Activated naive CD8-positive, alpha-beta T cell treated with anti-CD3 and anti-CD28 coated beads, Interleukin-2, amount 50 U/mL, for 24 hours (primary cell): ENCODE results near the gene CHMP6.

Experiments used
- ATAC-seq: fragments of 150-1000 bp; cut with Tn5 transposase; one replicate; pipeline ENCODE4 v1.10.0; 2021
- DNase-seq: peaks from one replicate; pipeline ENCODE4 v3.0.0; 2021
- H3K27ac Mint-ChIP-seq: one replicate; pipeline ENCODE4 v1.8.0; 2021; ENCODE audit warnings: mild to moderate bottlenecking, mixed read lengths
- H3K27me3 Mint-ChIP-seq: one replicate; pipeline ENCODE4 v1.8.0; 2021; ENCODE audit warnings: mixed read lengths
- H3K36me3 Mint-ChIP-seq: one replicate; pipeline ENCODE4 v1.8.0; 2021; ENCODE audit warnings: low read depth, mixed read lengths
- H3K4me1 Mint-ChIP-seq: one replicate; pipeline ENCODE4 v1.8.0; 2021; ENCODE audit warnings: mixed read lengths
- H3K4me3 Mint-ChIP-seq: one replicate; pipeline ENCODE4 v1.8.0; 2021; ENCODE audit warnings: mild to moderate bottlenecking, moderate library complexity, mixed read lengths
- H3K9me3 Mint-ChIP-seq: one replicate; pipeline ENCODE4 v1.8.0; 2021; ENCODE audit warnings: mixed read lengths

CHMP6 gene

DNA sequence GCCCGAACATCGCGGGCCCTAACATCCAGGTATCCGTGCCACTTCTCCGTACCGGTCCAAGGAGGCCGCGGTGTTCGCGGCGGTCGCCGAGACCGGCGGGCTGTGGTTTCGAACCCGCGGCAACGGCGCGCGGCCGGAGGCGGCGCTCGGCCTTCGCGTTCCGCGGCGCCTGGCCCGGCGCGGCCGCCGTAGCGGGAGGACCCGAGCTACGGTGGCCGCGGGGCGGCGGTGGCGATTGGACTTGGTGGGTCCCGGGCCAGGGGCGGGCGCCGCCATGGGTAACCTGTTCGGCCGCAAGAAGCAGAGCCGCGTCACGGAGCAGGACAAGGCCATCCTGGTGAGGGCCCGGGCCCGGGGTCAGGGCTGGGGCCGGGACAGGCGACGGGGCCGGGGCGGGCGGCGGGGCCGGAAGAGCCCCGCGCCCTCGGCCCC, at the start of gene CHMP6:
CHMP6 (plus strand) TSS at position 197 of the 432 bp plus-strand sequence; CDS start at position 275, 78 bp downstream.
- Mint-ChIP-seq H3K9me3 (no peaks in the 10 kb centered on the region), H3K4me3 (peak within 1 kb of the TSS; percentile 78), H3K27me3 (peaks cover 2% of the 10 kb centered on the region), H3K4me1 (peaks cover 21% of the 10 kb centered on the region), H3K27ac (peak within 1 kb of the TSS; percentile 81), H3K36me3 (peaks cover 9% of the 10 kb centered on the region)
- DNase-seq, result peak; percentile 81
- peak; percentile 55 for ATAC-seq

- ATAC-seq (no peak), DNase-seq (no peak)
- Mint-ChIP-seq H3K36me3 (peaks cover 27% of the 10 kb centered on the region), H3K9me3 (no peaks in the 10 kb centered on the region), H3K4me3 (no peak overlapping the region), H3K27me3 (no peaks in the 10 kb centered on the region), H3K27ac (no peak overlapping the region), H3K4me1 (peaks cover 18% of the 10 kb centered on the region)
Measured at GRCh38 chr17:80942423-80943345, 49.0 kb upstream of the CHMP6 start.

DNA sequence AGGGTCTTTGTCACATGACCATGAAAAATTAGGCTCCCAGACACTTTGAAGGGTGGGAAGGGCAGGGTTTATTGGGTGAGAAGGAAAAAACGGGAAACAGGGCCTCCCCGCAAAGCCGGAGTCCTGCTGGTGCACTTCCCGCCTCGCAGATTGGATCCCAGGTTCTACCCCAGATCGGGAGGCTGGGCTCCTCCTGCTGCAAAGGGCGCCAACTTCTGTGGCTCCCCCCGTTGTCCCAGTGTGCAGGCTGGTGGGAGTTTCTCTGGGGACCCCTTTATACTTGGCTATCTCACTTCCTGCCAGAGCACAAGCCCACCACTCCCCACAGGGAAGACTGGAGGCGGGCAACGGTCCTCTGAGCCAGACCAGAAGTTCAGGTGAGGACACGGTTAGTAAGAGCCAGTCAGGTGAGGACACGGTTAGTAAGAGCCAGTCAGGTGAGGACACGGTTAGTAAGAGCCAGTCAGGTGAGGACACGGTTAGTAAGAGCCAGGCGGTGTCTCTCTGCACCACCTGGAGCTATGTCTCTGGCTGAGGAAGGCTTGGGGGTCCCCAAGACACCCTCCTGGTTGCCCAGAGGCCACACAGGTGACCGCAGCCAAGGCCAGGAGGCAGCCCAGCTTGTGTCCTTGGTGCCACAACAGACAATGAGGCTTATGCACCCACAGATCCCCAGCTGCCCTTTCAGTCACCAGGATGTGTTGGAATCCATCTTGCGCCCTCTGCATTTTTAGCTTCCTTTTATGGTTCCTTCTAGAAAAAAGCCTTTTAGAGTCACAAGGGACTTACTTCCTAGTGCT, 48.1 kb upstream of the CHMP6 start:
- ATAC-seq (no peak), DNase-seq (no peak)
- Mint-ChIP-seq H3K27me3 (no peaks in the 10 kb centered on the region), H3K4me3 (no peak overlapping the region), H3K36me3 (peaks cover 25% of the 10 kb centered on the region), H3K27ac (no peak overlapping the region), H3K4me1 (peaks cover 12% of the 10 kb centered on the region), H3K9me3 (no peaks in the 10 kb centered on the region)

DNA sequence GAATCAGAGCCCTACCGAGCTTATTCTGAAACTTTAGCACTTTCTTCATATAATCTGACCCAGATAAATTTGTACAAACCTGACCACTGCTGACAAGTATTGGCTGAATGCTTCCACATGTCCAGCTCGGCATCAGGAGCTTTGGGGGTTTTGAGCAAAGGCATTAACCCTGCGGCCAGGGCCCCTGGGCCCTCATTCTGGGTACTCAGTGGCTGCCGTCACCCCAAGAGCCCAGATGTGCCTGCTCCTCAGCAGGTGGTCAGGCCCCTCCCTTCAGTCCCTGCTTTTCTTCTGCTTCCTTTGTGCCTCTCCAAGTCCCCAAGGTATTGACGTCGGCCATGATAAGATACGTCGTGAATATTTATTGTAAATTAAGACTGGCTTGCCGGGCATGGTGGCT, 47.3 kb upstream of the CHMP6 start:
- Mint-ChIP-seq H3K4me1 (peaks cover 4% of the 10 kb centered on the region), H3K4me3 (no peak overlapping the region), H3K9me3 (no peaks in the 10 kb centered on the region), H3K27ac (no peak overlapping the region), H3K36me3 (peaks cover 25% of the 10 kb centered on the region), H3K27me3 (no peaks in the 10 kb centered on the region)
- ATAC-seq (no peak), DNase-seq (no peak)

DNA sequence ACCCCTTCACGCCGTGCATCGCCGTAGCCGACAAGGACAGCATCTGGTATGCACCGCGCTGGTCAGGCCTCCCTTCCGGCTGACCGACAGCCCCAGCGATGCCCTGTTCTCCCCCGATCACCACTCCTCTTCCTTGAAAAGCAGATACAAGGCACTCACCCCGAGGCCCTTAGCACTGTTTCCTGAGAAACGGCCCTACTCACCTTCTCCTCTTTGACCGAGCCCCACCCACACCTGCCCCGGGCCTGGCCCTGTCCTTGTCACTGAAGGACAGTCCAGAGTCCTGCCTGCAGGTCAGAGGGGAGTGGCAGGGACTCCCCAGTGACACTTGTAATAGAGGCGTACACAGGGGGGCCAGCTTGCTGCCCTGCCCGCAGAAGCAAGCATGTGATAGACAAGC, 45.9 kb upstream of the CHMP6 start:
- Mint-ChIP-seq H3K27ac (no peak overlapping the region), H3K27me3 (no peaks in the 10 kb centered on the region), H3K4me1 (no peaks in the 10 kb centered on the region), H3K36me3 (peaks cover 25% of the 10 kb centered on the region), H3K9me3 (no peaks in the 10 kb centered on the region), H3K4me3 (no peak overlapping the region)
- DNase-seq (no peak), ATAC-seq (no peak)

DNA sequence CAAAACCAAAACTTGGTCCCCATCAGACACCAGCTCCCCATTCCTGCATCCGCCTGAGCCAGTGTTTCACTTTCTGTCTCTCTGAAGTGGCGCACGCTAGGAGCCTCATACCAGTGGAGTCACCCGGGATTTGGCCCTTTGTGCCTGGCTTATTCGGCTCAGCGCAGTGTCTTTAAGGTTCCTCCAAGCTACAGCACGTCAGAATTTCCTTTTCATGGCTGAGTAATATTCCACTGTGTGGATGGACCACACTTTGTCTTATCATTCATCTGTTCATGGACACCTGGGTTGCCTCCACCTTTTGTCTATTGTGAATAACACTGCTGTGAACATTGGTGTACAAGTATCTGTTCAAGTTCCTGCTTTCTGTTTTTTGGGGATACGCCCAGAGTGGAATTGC, 45.2 kb upstream of the CHMP6 start:
- Mint-ChIP-seq H3K4me3 (no peak overlapping the region), H3K9me3 (no peaks in the 10 kb centered on the region), H3K4me1 (no peaks in the 10 kb centered on the region), H3K27me3 (no peaks in the 10 kb centered on the region), H3K27ac (no peak overlapping the region), H3K36me3 (peaks cover 25% of the 10 kb centered on the region)
- no peak for ATAC-seq
- DNase-seq, result no peak

DNA sequence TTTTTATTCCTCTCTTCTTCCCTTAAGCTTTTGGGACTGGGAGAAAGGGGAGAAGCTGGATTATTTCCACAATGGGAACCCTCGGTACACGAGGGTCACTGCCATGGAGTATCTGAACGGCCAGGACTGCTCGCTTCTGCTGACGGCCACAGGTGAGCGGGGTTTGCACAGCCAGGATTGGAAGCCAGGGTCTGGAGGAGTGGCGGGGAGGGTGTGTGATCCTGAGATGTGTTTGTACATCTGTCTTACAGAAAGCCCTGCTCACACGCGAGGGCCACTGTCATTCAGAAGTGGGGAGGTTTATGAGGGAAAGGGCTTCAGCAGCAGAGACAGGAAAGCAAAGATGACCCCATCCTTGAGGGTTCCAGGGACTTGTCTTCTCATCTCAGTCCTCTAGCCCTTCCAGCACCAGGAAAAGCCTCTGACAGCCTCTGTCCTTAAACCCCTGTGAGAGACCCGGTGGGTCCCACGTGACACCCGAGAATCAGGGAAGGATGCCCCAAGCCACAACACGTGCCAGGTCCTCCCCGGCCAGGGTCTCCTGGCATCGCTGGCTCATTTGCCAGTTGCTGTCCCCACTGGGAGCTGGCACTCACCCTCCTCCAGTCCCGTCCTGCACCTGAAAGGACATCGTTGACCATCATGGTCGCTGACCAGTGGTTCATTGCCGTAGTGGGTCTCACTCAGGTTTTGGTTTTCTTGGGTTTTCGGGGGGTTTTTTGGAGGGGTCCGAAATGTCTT, 44.3 kb upstream of the CHMP6 start:
- no peaks in the 10 kb centered on the region for H3K9me3 Mint-ChIP-seq
- H3K36me3 Mint-ChIP-seq, result peaks cover 24% of the 10 kb centered on the region
- H3K27me3 Mint-ChIP-seq, result no peaks in the 10 kb centered on the region
- no peak overlapping the region for H3K27ac Mint-ChIP-seq
- no peak for DNase-seq
- no peaks in the 10 kb centered on the region for H3K4me1 Mint-ChIP-seq
- no peak for ATAC-seq
- no peak overlapping the region for H3K4me3 Mint-ChIP-seq

GRCh38 chr17:80948019-80948975, 43.3 kb upstream of the CHMP6 start:
- ATAC-seq (no peak), DNase-seq (no peak)
- H3K36me3 Mint-ChIP-seq, result peaks cover 22% of the 10 kb centered on the region
- H3K4me1 Mint-ChIP-seq, result no peaks in the 10 kb centered on the region
- H3K27me3 Mint-ChIP-seq, result no peaks in the 10 kb centered on the region
- no peaks in the 10 kb centered on the region for H3K9me3 Mint-ChIP-seq
- no peak overlapping the region for H3K4me3 Mint-ChIP-seq
- no peak overlapping the region for H3K27ac Mint-ChIP-seq

- H3K27ac Mint-ChIP-seq, result no peak overlapping the region
- H3K9me3 Mint-ChIP-seq, result no peaks in the 10 kb centered on the region
Measured at GRCh38 chr17:80948976-80949450, 42.6 kb upstream of the CHMP6 start.

GRCh38 chr17:80949451-80950421, 41.9 kb upstream of the CHMP6 start:
- H3K9me3 Mint-ChIP-seq, result no peaks in the 10 kb centered on the region
- ATAC-seq (no peak), DNase-seq (no peak)
- no peak overlapping the region for H3K27ac Mint-ChIP-seq
- H3K4me1 Mint-ChIP-seq, result no peaks in the 10 kb centered on the region
- H3K4me3 Mint-ChIP-seq, result no peak overlapping the region
- H3K27me3 Mint-ChIP-seq, result no peaks in the 10 kb centered on the region
- peaks cover 20% of the 10 kb centered on the region for H3K36me3 Mint-ChIP-seq

More at GRCh38 chr17:80948976-80949450, 42.6 kb upstream of the CHMP6 start:
- no peaks in the 10 kb centered on the region for H3K27me3 Mint-ChIP-seq
- no peak overlapping the region for H3K4me3 Mint-ChIP-seq
- H3K36me3 Mint-ChIP-seq, result peaks cover 22% of the 10 kb centered on the region
- no peak for ATAC-seq
- no peak for DNase-seq
- no peaks in the 10 kb centered on the region for H3K4me1 Mint-ChIP-seq

DNA sequence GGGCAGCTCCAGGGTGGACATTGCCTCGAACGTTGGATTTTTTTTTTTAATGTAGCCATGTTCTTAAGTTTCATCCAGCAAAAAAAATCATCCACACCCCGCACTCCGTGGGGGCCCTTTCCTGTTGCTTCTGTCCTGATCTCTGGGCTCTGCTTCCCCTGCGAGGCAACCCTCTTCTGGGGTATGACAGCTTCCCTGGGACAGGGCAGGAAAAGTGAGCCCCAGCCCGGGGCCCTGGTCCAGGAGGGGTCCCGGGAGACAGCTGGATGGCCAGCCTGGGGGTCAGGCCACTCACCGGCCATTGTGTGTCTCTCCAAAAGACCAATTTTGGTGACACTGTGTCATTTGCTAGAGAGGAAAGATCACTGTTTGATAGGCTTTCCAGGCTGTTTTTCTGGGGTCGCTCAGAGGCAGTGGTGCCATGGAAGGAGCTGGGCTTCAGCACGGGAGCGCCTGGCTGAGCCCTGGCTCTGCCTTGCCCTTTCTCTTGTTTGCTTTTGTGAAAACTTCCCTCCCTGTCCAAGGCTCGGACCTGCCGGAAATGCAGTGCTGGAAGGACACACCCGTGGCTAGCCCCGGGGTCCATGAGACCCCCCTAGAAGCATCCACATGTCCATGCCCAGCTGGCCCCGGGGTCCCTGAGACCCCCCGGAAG, 41.0 kb upstream of the CHMP6 start:
- Mint-ChIP-seq H3K4me3 (no peak overlapping the region), H3K27ac (no peak overlapping the region), H3K4me1 (no peaks in the 10 kb centered on the region), H3K27me3 (no peaks in the 10 kb centered on the region), H3K36me3 (peaks cover 19% of the 10 kb centered on the region), H3K9me3 (no peaks in the 10 kb centered on the region)
- ATAC-seq (no peak), DNase-seq (no peak)
